Esophagus squamous epithelium (tissue), 5 donors: ENCODE data around the gene EIF4G1. TPM values are rescaled to one million over a fixed set of nuclear protein-coding genes. Genes with fewer than 3 reads are reported as not detected.

Source experiments
- DNase-seq: peaks from one replicate; lab custom pipeline; 2025; lab: John Stamatoyannopoulos, UW
- H3K27ac ChIP-seq, 4 donors: fragments of 200-600 bp; sonication (generic); one replicate each; pipeline ENCODE4 v1.5.1; 2016 to 2019; ENCODE audit warnings: mild to moderate bottlenecking in 1 of 4
- H3K27me3 ChIP-seq, 4 donors: fragments of 200-600 bp; sonication (generic); 1 replicate in 3 of 4; 2 replicates in 1 of 4; pipeline versions ENCODE4 v1.5.1 to v1.6.0; 2017 to 2021; ENCODE audit warnings: antibody characterized with exemption in 1 of 4
- H3K36me3 ChIP-seq, 3 donors: fragments of 200-600 bp; sonication (generic); one replicate each; pipeline ENCODE4 v1.5.1; 2016 to 2019
- H3K4me1 ChIP-seq, 3 donors: fragments of 200-600 bp; sonication (generic); one replicate each; pipeline ENCODE4 v1.5.1; 2017 to 2019
- H3K4me3 ChIP-seq, 4 donors: fragments of 200-600 bp; sonication (generic); 1 replicate in 3 of 4; 2 replicates in 1 of 4; pipeline ENCODE4 v1.5.1; 2016 to 2019; ENCODE audit warnings: mild to moderate bottlenecking in 2 of 4, moderate library complexity in 1 of 4
- H3K9me3 ChIP-seq, 3 donors: fragments of 200-600 bp; sonication (generic); one replicate each; pipeline ENCODE4 v1.5.1; 2016 to 2019
- POLR2A ChIP-seq, 4 donors: fragments of 450-650 bp; IDR thresholded peaks; one replicate each; pipeline ENCODE4 v1.6.1; 2017; ENCODE audit warnings: antibody characterized with exemption in 4 of 4, mild to moderate bottlenecking in 4 of 4, moderate library complexity in 3 of 4
- WGBS, 2 donors: methylation state at CpG; one replicate each; pipeline ENCODE4 v1.1.5; 2018; 5-methylcytosine and 5-hydroxymethylcytosine counted together
- intact Hi-C: fragments of 100-400 bp; cut with DNase I; formaldehyde crosslinking; loops from one replicate; pipeline ENCODE4 v1.15.0; 2022
- total RNA-seq, 4 donors: library from RNA; depleted of rRNA; stranded (reverse); fragments of >200 nt; gene quantifications; one replicate each; pipeline ENCODE4 v1.1.0, GENCODE V29; 2016
- TF ChIP-seq, protein P1 (sequence below), 6 experiments: fragments of 450-650 bp in 4 of 6; fragments of 200-600 bp in 2 of 6; sonication (generic) in 2 of 6; IDR thresholded peaks; one replicate each; pipeline ENCODE4 v1.5.1; 2016 to 2019; ENCODE audit warnings: antibody characterized with exemption in 6 of 6, mild to moderate bottlenecking in 4 of 6, moderate library complexity in 4 of 6
- donor health status: DM: yes; HTN: yes; CAD: no.

EIF4G1 gene
- total RNA-seq, 4 donors from 2014 or later = 272 to 462 (median 352) TPM

DNA sequence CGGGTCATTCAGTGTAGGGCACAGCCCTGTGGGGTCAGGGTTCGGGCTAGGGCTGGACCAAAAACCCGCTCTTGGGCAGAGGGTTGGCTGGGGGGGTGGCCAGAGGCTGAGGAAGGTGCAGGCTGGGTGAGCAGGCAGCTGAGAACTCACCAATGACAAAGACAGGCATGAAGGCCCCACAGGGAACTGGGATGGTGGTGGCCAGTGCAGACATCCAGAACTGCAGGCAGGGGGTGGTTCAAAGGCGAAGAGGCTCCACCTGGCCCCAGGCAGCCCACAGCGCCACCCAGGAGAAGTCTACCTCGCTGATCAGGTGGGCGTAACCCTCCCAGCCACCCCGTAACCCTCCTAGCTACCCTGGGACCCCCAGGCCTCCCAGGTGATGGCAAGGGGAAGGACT, 40.3 kb downstream of the EIF4G1 start:
- Histone ChIP-seq H3K27ac (no peak overlapping the region), H3K9me3 (no peaks in the 10 kb centered on the region), H3K4me1 (peaks cover 0 to 32% (median 0%) of the 10 kb centered on the region in 3 donors), H3K36me3 (peaks cover 0 to 35% (median 0%) of the 10 kb centered on the region in 3 donors), H3K4me3 (no peak overlapping the region), H3K27me3 (no peaks in the 10 kb centered on the region)
- intact Hi-C loops = loop anchor here (10.0 kb wide), 1 partner anchor 50 kb away; no protein-coding TSS in a partner anchor
- WGBS, 2 donors = 75 to 77% methylated on average over 5 to 8 of the region's 8 CpGs
- no peak for DNase-seq
- TF ChIP-seq POLR2A (IDR thresholded peaks at IDR 0.05) = no peak
- TF ChIP-seq, protein P1, sequence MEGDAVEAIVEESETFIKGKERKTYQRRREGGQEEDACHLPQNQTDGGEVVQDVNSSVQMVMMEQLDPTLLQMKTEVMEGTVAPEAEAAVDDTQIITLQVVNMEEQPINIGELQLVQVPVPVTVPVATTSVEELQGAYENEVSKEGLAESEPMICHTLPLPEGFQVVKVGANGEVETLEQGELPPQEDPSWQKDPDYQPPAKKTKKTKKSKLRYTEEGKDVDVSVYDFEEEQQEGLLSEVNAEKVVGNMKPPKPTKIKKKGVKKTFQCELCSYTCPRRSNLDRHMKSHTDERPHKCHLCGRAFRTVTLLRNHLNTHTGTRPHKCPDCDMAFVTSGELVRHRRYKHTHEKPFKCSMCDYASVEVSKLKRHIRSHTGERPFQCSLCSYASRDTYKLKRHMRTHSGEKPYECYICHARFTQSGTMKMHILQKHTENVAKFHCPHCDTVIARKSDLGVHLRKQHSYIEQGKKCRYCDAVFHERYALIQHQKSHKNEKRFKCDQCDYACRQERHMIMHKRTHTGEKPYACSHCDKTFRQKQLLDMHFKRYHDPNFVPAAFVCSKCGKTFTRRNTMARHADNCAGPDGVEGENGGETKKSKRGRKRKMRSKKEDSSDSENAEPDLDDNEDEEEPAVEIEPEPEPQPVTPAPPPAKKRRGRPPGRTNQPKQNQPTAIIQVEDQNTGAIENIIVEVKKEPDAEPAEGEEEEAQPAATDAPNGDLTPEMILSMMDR (IDR thresholded peaks at IDR 0.05) = no peak

DNA sequence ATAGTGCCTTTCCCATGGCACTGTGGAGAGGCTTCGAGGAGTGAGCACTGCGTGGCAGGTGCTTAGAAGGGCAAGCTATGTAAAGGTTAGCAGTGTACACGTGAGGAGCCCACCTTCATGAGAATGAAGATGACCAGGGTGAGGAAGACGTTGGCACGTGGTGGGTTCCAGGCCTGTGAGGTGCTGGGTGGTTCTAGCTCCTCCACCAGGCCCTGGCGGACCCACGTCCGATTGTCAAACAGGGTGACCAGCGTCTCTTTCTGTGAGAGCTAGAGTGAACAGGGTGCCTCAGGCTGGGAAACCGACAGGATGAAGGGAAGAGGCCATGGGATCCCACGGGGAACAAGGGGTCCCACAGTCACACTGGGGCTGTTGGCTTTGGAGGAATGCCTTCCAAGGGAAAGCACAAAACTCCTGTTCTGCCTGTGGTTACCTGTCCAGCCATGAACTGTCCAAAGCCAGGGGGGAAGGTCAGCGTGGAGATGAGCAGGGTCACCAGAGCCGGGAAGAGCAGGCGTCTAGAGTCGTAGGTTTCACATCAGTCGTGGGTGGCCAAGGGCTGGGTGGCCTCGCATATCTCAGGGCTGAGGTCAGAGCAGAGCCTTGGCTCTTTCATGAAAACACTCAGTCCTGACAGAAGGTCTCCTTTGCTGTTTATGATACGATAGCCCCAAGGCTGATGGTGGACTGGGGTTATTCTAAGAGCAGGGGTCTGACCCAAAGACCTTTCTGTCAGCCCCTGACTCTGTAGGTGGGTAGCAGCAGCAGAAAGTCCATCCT, 41.0 kb downstream of the EIF4G1 start:
- Histone ChIP-seq H3K9me3 (no peaks in the 10 kb centered on the region), H3K27me3 (no peaks in the 10 kb centered on the region), H3K36me3 (peaks cover 0 to 35% (median 0%) of the 10 kb centered on the region in 3 donors), H3K27ac (no peak overlapping the region), H3K4me1 (peaks cover 2 to 39% (median 4%) of the 10 kb centered on the region in 3 donors), H3K4me3 (no peak overlapping the region)
- intact Hi-C loops = loop anchor here (10.0 kb wide), 1 partner anchor 51 kb away; no protein-coding TSS in a partner anchor
- TF ChIP-seq POLR2A (IDR thresholded peaks at IDR 0.05) = no peak
- TF ChIP-seq, protein P1 (IDR thresholded peaks at IDR 0.05) = no peak
- no peak for DNase-seq
- WGBS, 2 donors = 76 to 85% methylated on average over 13 to 14 of the region's 18 CpGs

- intact Hi-C loops = loop anchor here (10.0 kb wide), 1 partner anchor 53 kb away; no protein-coding TSS in a partner anchor
- no peak for DNase-seq
- TF ChIP-seq, protein P1 (IDR thresholded peaks at IDR 0.05) = no peak
- TF ChIP-seq POLR2A (IDR thresholded peaks at IDR 0.05) = no peak
- Histone ChIP-seq H3K27me3 (no peaks in the 10 kb centered on the region), H3K36me3 (peaks cover 0 to 35% (median 0%) of the 10 kb centered on the region in 3 donors), H3K9me3 (no peaks in the 10 kb centered on the region), H3K27ac (no peak overlapping the region), H3K4me1 (peaks cover 9 to 34% (median 12%) of the 10 kb centered on the region in 3 donors), H3K4me3 (no peak overlapping the region)
- 92 to 94% methylated on average over 14 to 15 of the region's 24 CpGs for WGBS, 2 donors
Observed at GRCh38 chr3:184357248-184358123, 43.1 kb downstream of the EIF4G1 start.

DNA sequence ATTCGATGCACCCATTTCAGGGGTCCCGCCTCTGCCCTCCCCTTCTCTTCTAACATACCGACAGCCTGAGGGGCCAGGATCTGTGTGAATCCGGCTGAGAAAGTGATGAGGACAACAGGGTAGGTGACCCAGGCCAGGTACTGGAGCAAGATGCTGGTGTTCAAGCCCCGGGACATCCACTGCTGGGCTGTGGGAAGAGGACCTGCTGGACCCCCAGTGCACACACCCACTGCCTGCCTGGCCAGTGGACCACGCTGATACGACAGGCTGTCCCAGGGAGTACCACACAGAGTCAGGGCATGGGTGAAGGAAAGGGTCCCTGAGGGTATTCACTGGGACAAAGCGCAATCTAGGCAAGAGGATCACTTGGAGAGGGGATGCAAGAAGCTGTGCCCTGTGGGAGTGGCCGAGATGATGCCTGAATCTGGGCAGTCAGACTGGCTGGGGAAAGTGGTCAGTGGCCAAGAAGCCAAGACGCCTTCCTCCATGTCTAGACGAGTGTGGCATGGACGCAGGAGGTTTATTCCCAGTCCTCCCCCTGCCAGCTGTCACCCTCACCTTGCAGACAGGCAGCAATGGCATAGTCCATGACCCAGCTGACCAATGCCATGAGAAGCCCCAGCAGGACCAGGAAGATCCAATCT, 43.8 kb downstream of the EIF4G1 start:
- no peak overlapping the region for H3K4me3 ChIP-seq
- no peaks in the 10 kb centered on the region for H3K27me3 ChIP-seq
- H3K9me3 ChIP-seq = no peaks in the 10 kb centered on the region
- H3K36me3 ChIP-seq = peaks cover 0 to 35% (median 0%) of the 10 kb centered on the region in 3 donors
- intact Hi-C loops = loop anchor here (10.0 kb wide), 1 partner anchor 53 kb away; no protein-coding TSS in a partner anchor
- 90 to 95% methylated on average over 5 to 10 of the region's 12 CpGs for WGBS, 2 donors
- H3K4me1 ChIP-seq = peaks cover 9 to 32% (median 12%) of the 10 kb centered on the region in 3 donors
- TF ChIP-seq, protein P1 (IDR thresholded peaks at IDR 0.05) = no peak
- no peak for TF ChIP-seq POLR2A (IDR thresholded peaks at IDR 0.05)
- no peak overlapping the region for H3K27ac ChIP-seq
- DNase-seq = no peak
